AG04449 (cell line): ENCODE results near the gene NCAPD2.

Source experiments
- CTCF ChIA-PET: fragments of 350-600 bp; formaldehyde crosslinking; extraction: SDS; loops from one replicate; lab custom pipeline; 2021; ENCODE audit warnings: antibody characterized with exemption; lab: Yijun Ruan, JAX
- POLR2A ChIA-PET: fragments of 400-600, 350-600 bp; formaldehyde crosslinking; extraction: SDS; loops from one replicate; lab custom pipeline; 2020; ENCODE audit warnings: antibody characterized with exemption, inconsistent platforms; lab: Yijun Ruan, JAX
- DNase-seq: peaks from one replicate; pipeline ENCODE4 v3.0.0-alpha.2; 2010; ENCODE audit warnings: low read depth, low spot score
- H3K4me3 ChIP-seq: 2 replicates; pipeline ENCODE4 v1.5.1; 2011; ENCODE audit warnings: low read depth, mild to moderate bottlenecking, control low read depth, low read length
- TF ChIP-seq, protein P1 (sequence below): IDR thresholded peaks from one replicate; pipeline ENCODE4 v1.5.1; 2011; ENCODE audit warnings: mild to moderate bottlenecking, moderate library complexity, low read length, control low read depth, inconsistent platforms; ENCODE audit not compliant: insufficient read depth; ENCODE audit errors: missing control alignments

Gene NCAPD2

DNA sequence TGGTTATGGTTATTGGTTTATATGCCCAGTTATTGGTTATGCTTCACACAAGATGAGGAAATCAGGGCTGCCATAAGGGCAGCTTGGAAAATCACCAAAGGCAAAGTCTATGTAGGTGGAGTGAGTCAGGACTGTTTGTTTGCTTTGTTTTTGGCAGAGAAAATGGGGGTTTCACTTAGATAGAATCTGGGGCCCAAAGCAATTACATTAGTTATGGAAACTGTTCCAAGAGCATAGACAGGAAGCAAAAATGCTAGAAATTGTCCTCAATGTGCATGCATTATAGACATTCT is 25.7 kb upstream of the NCAPD2 start:
- CTCF ChIA-PET, result interaction anchor here (0.9 to 2.1 kb wide), 6 partner anchors 11 to 91 kb away, joined by 3 to 11 read pairs (median 4); partner anchors contain the start of gene TAPBPL
- POLR2A ChIA-PET, result no interaction called here

DNA sequence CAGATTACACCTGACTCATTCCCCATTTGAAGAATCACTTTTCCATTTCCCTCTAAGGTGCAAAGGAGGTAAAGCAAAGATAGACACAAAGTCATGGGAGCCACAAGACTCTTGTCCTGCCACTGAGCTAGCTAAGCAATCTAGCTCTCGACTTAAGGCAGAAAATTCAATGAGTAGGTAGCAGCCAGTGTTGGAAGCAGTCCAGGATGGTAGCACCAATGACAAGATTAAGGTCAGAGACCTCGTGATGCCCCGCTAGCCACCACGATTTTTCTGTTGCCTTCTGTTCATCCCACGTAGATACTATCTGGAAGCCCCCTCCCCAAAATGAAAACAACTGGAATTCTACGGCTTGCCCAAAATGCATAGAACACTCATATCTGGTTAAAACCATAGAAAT is 24.8 kb upstream of the NCAPD2 start:
- ChIA-PET CTCF (interaction anchor here (0.9 to 2.1 kb wide), 6 partner anchors 12 to 143 kb away, joined by 3 to 11 read pairs (median 4); partner anchors contain the start of gene TAPBPL), POLR2A (interaction anchor here (0.7 to 3.0 kb wide), 4 partner anchors 10 to 82 kb away, joined by 3 to 31 read pairs (median 15); partner anchors contain the start of gene TAPBPL)
- DNase-seq, result no peak
- TF ChIP-seq, protein P1, sequence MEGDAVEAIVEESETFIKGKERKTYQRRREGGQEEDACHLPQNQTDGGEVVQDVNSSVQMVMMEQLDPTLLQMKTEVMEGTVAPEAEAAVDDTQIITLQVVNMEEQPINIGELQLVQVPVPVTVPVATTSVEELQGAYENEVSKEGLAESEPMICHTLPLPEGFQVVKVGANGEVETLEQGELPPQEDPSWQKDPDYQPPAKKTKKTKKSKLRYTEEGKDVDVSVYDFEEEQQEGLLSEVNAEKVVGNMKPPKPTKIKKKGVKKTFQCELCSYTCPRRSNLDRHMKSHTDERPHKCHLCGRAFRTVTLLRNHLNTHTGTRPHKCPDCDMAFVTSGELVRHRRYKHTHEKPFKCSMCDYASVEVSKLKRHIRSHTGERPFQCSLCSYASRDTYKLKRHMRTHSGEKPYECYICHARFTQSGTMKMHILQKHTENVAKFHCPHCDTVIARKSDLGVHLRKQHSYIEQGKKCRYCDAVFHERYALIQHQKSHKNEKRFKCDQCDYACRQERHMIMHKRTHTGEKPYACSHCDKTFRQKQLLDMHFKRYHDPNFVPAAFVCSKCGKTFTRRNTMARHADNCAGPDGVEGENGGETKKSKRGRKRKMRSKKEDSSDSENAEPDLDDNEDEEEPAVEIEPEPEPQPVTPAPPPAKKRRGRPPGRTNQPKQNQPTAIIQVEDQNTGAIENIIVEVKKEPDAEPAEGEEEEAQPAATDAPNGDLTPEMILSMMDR, result no peak
- peak overlapping the region; percentile 2 for H3K4me3 ChIP-seq

More for the DNA sequence above, 25.7 kb upstream of the NCAPD2 start:
- DNase-seq, result no peak
- TF ChIP-seq, protein P1, result no peak
- no peak overlapping the region for H3K4me3 ChIP-seq

DNA sequence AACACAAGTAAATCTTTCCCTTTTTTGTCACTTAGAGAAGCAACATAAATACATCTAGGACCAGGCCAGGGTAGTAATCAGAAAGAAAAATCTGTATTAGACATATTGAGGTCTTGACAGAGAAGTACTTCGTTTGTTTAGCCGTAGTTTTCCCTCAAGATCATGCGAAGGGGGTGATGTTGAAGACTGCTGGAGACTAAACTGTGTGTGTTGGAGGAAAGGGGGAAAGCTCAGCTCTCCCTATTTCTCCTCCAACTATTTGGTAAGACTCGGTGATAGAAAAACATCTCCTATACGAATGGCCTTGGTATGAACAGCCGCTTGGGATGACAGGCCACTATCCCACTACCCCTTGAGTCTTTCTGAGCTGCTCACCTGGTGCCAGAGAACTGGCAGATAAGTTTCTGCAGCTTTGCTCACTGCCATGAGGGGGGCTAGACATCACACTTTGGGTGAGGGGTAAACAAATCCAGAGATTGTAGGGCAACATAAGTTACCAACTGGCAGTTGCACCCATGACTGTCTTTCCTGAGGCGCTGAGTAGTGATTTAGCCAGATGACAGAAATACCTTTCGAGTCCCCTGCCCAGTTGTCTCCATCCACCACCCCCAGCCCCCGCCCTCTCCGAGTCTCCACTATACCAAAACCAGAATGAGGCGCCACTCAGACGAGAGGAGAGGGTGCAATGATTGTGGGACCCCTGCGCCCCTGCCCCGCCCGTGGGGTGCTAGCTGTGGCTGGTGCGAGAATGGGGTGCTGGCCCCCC is 24.1 kb upstream of the NCAPD2 start:
- CTCF ChIA-PET, result interaction anchor here (0.7 to 2.1 kb wide), 13 partner anchors 11 to 190 kb away, joined by 3 to 11 read pairs (median 4); partner anchors contain the start of genes MRPL51 and TAPBPL
- peak overlapping the region; percentile 88 for H3K4me3 ChIP-seq
- no peak for DNase-seq
- TF ChIP-seq, protein P1, result no peak
- POLR2A ChIA-PET, result interaction anchor here (0.5 to 3.0 kb wide), 28 partner anchors 9 to 297 kb away, joined by 3 to 43 read pairs (median 5); partner anchors contain the start of genes CD27, GAPDH, LTBR and MRPL51

DNA sequence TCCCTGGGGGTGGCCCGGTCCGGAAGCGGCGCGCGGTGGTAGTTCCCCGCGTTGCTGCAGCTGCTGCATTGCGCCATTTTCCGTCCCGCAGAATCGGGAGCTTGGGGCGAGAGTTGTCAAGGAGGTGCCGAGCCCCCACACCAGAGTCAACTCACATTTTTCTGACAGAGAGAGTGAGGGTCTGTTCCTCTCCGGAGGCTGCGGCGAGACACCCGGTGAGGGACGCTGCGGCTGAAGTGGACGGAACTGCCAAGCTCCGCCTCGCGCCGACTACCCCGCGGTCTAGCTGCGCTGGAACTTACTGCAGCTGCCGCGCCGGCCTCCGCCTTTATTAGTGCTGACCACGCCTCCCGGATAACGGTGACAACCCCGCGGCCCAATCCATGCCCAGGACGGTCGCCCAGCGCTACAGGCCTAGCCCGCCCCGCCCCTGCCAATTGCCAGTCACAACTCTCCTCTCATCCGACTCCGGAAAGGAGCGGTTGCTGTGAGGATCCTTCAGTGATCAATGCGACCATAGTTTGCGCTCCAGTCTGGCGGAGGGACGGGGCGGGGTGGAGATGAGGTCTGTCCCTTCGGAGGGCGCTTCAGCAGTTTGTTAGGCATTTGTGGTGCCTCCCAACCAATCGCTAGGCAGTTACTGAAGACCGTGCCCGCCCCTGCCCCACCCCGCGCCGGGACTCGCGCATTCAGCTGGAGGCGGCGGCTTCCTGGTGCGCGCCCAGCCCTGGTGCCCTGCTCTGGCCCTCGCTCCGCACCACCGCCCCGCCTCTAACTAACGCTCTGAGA is 23.3 kb upstream of the NCAPD2 start, which contains the start of gene VAMP1:
TSS of gene VAMP1 (minus strand) at position 303 of the 789 bp plus-strand sequence. CDS start at position 157, 146 bp downstream.
- ChIA-PET CTCF (interaction anchor here (0.7 to 1.8 kb wide), 13 partner anchors 9 to 191 kb away, joined by 3 to 9 read pairs (median 3); partner anchors contain the start of genes MRPL51 and TAPBPL), POLR2A (interaction anchor here (0.6 to 3.0 kb wide), 36 partner anchors 8 to 296 kb away, joined by 3 to 43 read pairs (median 4); partner anchors contain the start of genes CD27, GAPDH, LTBR and MRPL51)
- peak; percentile 87 for DNase-seq
- H3K4me3 ChIP-seq, result peak within 1 kb of the TSS; percentile 88
- TF ChIP-seq, protein P1, result no peak

DNA sequence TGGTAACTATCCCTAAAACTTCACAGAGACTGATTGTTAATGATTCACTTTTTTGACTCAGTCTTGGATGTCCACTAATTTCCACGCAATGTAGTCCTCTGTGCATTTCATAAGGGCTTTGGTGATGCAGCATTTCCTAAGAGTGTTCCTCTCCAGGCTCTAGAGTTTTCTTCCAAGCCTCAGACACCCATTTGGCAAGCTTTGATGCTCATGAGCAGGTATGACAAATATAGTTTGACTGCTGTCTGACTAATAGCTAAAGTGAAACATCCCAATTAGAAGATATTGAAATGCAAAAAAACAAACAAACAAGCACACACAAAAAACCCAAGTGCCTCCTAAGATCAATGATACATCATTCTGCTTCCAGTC is 21.9 kb upstream of the NCAPD2 start:
- ChIA-PET POLR2A (interaction anchor here (2.7 kb wide), 1 partner anchor 63 kb away, joined by 33 read pairs; the partner anchor contains the start of gene GAPDH), CTCF (interaction anchor here (0.6 kb wide), 1 partner anchor 8 kb away, joined by 3 read pairs; no protein-coding TSS in a partner anchor)
- H3K4me3 ChIP-seq, result no peak overlapping the region
- TF ChIP-seq, protein P1, result no peak
- DNase-seq, result no peak
